ENCODE measurements around the gene DIS3L2.

The DIS3L2 gene

DNA sequence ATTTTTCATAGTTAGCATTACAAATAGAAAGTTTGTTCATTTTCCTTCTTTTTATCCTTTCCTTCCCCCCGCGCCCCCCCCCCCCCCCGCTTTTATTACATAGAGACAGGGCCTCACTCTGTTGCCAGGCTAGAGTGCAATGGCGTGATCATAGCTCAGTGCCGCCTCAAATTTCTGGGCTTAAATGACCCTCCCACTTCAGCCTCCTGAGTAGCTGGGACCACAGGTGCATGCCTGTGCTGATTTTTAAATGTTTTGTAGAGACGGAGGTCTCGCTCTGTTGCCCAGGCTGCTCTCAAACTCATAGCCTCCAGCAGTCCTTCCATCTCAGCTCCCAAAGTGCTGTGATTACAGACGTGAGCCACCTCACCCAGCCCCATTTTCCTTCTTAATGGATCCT, 325.8 kb downstream of the DIS3L2 start:
- TF ChIP-seq POLR2AphosphoS5 (IDR thresholded peaks at IDR 0.05; ENCODE audit: low read depth, low read length): no peak
- TF ChIP-seq TAF1 (IDR thresholded peaks at IDR 0.05; ENCODE audit: borderline replicate concordance, low read depth, low read length): no peak
- no peak for TF ChIP-seq POLR2A (IDR thresholded peaks at IDR 0.05; ENCODE audit: low read depth, low read length)
- FAIRE-seq (no peak), DNase-seq (ENCODE audit: insufficient read length) (no peak)

DNA sequence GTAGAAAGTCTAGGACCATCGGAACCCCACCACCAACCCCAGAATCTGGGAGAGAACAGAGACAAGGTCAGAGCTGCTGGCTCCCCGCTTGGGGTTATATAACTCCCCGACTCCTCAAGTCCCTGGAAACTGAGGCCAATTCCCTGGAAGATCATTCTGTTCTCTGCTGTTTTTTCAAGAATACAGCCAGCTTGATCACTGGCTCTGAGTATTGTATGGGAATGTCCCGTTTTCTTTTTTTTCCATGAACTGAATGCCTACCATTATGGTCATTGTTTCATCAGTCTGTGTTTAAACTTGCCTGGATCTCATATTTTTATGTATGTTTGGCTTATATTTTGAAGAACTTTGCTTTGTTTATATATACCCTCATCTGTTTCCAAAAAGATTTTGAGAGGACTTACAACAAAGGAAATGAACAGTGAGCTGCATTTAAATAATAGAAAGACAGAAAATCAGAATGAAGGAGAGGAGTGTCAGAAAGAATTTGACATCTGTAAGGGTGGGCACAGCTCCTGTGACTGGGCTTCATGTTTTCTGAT, 327.0 kb downstream of the DIS3L2 start:
- no peak for TF ChIP-seq POLR2AphosphoS5 (IDR thresholded peaks at IDR 0.05; ENCODE audit: low read depth, low read length)
- no peak for TF ChIP-seq POLR2A (IDR thresholded peaks at IDR 0.05; ENCODE audit: low read depth, low read length)
- no peak for TF ChIP-seq TAF1 (IDR thresholded peaks at IDR 0.05; ENCODE audit: borderline replicate concordance, low read depth, low read length)
- FAIRE-seq (no peak), DNase-seq (ENCODE audit: insufficient read length) (no peak)

DNA sequence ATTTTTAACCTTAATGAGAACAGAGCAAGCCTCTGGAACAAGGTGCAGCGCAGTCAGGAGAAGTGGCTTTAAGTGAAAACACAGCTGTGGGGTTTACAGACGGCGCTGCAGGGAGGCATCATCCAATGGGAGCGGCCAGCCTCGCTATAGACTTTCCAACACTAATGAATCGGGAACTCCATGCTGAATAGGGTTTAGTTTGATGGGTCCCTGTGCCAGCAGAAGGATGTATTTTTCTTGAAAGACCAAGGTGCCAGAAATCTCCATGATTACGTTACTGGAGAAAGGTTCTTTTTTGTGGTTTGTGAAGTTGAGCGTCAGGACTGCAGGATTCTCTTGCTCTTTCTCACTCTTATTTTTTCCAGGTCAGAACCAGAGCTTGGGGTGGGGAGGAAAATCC, 329.2 kb downstream of the DIS3L2 start:
- DNase-seq (ENCODE audit: insufficient read length) (no peak), FAIRE-seq (no peak)
- TF ChIP-seq POLR2A (IDR thresholded peaks at IDR 0.05; ENCODE audit: low read depth, low read length) (no peak), TAF1 (IDR thresholded peaks at IDR 0.05; ENCODE audit: borderline replicate concordance, low read depth, low read length) (no peak), POLR2AphosphoS5 (IDR thresholded peaks at IDR 0.05; ENCODE audit: low read depth, low read length) (no peak)

DNA sequence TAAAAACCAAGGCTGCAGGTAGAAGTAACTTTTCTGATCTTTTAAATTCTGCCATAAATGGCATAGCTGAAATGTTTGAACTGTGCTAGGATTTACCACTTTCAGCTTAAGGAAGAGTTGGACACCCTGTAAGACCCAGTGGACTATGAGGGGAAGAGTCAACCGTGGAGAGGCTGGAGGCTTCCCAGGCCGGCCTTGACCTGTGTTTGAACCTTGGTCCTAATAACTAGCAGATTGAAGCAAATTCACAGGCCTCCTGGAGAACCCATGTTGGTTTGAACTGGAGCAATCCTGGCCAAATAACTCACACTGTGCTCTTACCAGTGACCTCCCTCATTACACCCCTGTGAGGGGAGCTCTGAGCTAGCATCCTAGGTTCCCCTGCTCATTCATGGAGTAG, 329.8 kb downstream of the DIS3L2 start:
- FAIRE-seq: no peak
- TF ChIP-seq POLR2AphosphoS5 (IDR thresholded peaks at IDR 0.05; ENCODE audit: low read depth, low read length) (no peak), POLR2A (IDR thresholded peaks at IDR 0.05; ENCODE audit: low read depth, low read length) (no peak), TAF1 (IDR thresholded peaks at IDR 0.05; ENCODE audit: borderline replicate concordance, low read depth, low read length) (no peak)

DNA sequence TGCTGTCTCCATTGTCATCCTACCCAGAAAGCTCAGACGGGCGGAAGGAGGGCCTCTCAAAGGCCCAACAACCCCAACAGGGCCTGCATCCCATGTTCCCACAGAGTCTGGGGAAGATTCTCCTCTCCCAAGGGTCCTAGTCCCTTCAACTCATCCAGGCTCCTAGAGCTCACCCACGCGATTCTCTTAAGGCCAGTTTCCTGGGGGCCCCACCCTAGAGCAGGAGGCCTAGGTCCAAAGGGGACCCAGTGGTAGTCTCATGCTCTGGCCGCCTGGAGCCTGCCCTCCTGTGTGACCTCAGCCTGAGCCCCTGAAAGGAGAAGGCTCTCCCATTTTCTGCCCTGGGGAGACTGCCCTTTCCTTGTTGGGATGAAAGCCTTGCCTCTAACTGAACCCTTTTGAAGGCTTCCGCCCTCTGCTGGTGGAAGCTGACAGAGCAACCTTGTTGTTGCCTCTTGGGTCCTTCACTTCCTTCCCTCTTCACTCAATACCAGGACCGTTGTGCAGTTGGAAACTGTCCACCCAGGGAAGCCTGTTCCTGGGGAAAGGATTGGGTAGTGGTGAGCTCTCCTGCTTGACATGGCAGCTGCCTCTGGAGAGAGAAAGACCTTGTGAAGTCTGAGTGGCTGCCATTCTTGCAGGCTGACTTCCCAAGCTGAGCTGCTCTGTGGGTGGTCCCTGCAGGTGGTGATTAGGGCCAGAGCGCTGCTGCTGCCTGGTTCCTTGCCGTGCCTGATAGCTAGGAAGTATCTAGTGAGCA, 331.1 kb downstream of the DIS3L2 start:
- TF ChIP-seq POLR2A (IDR thresholded peaks at IDR 0.05; ENCODE audit: low read depth, low read length): no peak
- TF ChIP-seq TAF1 (IDR thresholded peaks at IDR 0.05; ENCODE audit: borderline replicate concordance, low read depth, low read length): no peak
- TF ChIP-seq POLR2AphosphoS5 (IDR thresholded peaks at IDR 0.05; ENCODE audit: low read depth, low read length): no peak
- FAIRE-seq: peak; percentile 69
- DNase-seq (ENCODE audit: insufficient read length): peak; percentile 40

More for the DNA sequence above, 329.8 kb downstream of the DIS3L2 start:
- DNase-seq (ENCODE audit: insufficient read length): no peak

DNA sequence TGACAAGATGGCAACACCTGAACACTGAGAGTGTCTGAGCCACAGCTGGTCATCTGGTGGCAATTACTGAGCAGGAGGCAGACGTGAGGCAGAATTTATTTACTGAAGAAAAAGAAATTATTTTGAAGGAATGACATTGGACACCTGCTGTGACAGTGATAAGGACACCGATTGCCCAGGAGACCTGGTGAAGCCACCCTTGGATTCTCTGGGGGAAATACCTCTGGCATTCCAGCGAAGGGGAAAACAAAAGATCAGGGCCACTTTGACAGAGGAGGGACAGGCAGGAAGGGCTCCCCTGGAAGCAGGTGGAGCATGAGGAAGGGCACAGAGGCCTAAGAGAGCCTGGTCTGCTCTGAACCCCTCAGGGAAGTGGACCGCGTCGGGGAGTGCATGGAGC, 331.7 kb downstream of the DIS3L2 start:
- FAIRE-seq: no peak
- TF ChIP-seq POLR2A (IDR thresholded peaks at IDR 0.05; ENCODE audit: low read depth, low read length): no peak
- TF ChIP-seq TAF1 (IDR thresholded peaks at IDR 0.05; ENCODE audit: borderline replicate concordance, low read depth, low read length): no peak
- no peak for TF ChIP-seq POLR2AphosphoS5 (IDR thresholded peaks at IDR 0.05; ENCODE audit: low read depth, low read length)
- no peak for DNase-seq (ENCODE audit: insufficient read length)

DNA sequence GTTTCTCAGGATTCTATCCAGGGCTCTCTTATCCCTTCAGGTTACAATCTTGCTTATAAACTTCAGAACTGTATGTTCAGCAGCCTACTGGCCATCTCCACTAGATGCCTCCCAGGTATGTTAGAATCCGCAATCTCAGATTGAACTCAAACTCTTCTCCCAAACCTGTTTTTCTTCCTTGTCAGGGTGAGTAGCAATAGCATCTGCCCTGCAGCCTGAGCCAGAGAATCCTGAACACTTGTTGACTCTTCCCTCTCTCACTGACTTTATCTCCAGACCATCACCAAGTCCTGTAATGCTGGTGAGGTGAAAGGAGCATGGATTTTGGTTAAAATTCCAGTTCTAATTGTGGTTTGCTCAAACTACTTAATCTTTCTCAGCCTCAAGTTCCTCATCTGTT, 334.5 kb downstream of the DIS3L2 start:
- FAIRE-seq (no peak), DNase-seq (ENCODE audit: insufficient read length) (no peak)
- no peak for TF ChIP-seq TAF1 (IDR thresholded peaks at IDR 0.05; ENCODE audit: borderline replicate concordance, low read depth, low read length)
- TF ChIP-seq POLR2A (IDR thresholded peaks at IDR 0.05; ENCODE audit: low read depth, low read length): no peak
- TF ChIP-seq POLR2AphosphoS5 (IDR thresholded peaks at IDR 0.05; ENCODE audit: low read depth, low read length): no peak

DNA sequence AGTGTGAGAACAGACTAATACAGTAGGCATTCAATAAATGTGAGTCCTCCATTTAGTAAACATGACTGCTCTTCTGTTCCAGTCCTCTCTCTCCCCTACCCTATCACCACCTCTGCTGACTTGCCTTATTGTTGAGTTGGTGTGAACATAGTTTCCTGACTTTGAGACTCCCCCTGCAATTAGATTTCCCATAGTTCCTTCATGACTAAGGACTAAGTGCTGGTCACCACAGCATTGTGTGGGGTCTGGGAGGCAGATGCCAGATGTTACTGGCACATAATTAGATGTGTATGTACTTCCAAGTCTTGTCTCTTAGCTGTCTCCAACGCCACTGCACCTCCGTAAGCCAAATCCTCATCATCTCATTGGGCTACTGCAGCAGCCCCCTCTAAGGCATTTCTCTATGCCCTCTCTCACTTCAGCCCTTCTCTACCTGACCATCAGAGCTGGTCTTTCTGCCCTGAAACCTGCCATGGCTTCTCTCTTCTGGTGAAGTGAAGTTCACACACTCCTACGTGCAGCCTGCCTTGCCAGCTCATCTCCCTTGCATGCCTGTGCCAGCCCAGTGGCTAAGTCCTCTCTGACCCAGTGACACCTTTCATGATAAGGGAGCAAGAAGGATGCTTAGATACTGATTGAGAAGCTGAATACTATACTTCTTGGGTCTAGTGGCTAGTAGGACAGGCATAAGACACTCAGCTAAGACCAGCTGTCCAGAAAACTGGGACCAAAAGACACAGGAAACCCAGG, 335.4 kb downstream of the DIS3L2 start:
- TF ChIP-seq POLR2AphosphoS5 (IDR thresholded peaks at IDR 0.05; ENCODE audit: low read depth, low read length) (no peak), TAF1 (IDR thresholded peaks at IDR 0.05; ENCODE audit: borderline replicate concordance, low read depth, low read length) (no peak), POLR2A (IDR thresholded peaks at IDR 0.05; ENCODE audit: low read depth, low read length) (no peak)
- no peak for DNase-seq (ENCODE audit: insufficient read length)
- FAIRE-seq: no peak

DNA sequence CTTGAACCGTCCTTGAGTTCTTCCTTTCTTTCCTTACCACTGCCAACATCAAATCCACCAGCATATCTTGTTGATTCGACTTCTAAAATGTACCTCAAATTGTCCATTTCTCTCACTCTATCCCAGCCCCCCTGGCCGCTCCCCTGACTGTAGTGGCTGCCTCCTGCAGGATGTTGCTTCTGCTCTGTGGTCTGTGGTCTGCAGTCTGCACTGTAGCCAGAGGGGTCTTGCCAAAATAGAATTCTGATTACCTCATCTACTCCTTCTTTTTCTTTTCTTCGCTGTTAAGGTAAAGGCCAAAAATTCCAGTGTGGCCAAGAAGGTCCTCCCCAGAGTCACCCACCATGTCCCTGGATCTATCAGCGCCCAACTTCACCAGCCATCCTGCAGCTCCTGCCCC, 337.6 kb downstream of the DIS3L2 start:
- DNase-seq (ENCODE audit: insufficient read length) (no peak), FAIRE-seq (no peak)
- no peak for TF ChIP-seq POLR2AphosphoS5 (IDR thresholded peaks at IDR 0.05; ENCODE audit: low read depth, low read length)
- TF ChIP-seq TAF1 (IDR thresholded peaks at IDR 0.05; ENCODE audit: borderline replicate concordance, low read depth, low read length): no peak
- TF ChIP-seq POLR2A (IDR thresholded peaks at IDR 0.05; ENCODE audit: low read depth, low read length): no peak

DNA sequence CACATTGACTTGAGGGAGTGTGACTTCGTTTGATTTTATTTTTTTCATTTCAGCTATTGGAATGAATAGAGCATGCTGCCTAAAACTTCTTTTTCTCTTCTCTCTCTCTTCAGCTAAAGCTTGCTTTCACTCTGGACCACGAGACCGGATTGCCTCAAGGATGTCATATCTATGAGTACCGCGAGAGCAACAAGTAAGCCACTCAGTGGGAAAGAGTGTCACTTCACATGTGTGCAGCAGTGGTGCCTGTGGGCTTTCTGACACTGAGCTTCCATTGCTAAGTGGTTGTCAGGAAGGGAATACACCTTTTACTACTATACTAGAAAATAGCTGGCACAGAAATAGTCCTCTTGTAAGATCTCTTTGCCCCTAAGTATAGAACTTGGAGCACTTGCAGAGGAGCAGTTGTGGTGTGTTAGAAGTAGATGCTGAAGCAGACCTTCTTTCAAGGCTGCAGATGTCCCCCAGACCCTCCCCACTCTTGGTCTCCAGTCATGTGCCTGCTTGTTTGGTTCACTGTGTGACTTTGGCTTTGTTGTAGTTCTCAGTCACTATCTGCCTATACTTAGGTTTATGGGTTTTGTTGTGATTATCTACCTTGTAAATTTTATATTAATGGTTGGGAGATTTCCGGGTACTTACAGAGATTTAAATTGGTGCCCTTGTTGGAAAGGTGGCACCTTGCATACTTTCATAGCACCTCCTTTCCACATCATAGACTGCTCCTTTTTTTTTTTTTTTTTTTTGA, 338.6 kb downstream of the DIS3L2 start:
- no peak for FAIRE-seq
- DNase-seq (ENCODE audit: insufficient read length): no peak

DNA sequence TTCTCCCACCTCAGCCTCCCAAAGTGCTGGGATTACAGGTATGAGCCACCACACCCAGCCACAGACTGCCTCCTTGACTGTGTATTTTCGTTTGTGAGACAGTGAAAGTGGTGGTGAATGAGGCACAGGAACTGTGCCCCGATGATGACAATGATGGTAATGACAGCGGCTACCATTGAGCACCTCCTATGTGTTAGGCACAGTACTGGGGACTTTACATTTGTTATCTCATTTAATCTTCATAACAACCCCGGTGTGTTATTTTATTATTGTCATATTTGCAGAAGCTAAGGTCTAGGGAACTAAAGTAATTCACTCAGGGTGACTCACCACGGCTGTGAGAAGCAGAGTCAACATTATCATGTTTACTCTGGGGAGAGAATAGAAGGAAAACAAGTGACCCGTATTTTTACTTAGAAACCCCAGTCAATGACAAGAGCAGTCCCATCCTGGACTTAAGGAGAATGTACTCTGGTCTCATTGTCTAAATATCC, 339.4 kb downstream of the DIS3L2 start:
- DNase-seq (ENCODE audit: insufficient read length) (no peak), FAIRE-seq (no peak)
- TF ChIP-seq POLR2A (IDR thresholded peaks at IDR 0.05; ENCODE audit: low read depth, low read length) (no peak), POLR2AphosphoS5 (IDR thresholded peaks at IDR 0.05; ENCODE audit: low read depth, low read length) (no peak), TAF1 (IDR thresholded peaks at IDR 0.05; ENCODE audit: borderline replicate concordance, low read depth, low read length) (no peak)

More for the DNA sequence above, 338.6 kb downstream of the DIS3L2 start:
- TF ChIP-seq POLR2AphosphoS5 (IDR thresholded peaks at IDR 0.05; ENCODE audit: low read depth, low read length) (no peak), POLR2A (IDR thresholded peaks at IDR 0.05; ENCODE audit: low read depth, low read length) (no peak), TAF1 (IDR thresholded peaks at IDR 0.05; ENCODE audit: borderline replicate concordance, low read depth, low read length) (no peak)

All from GM12892 (cell line).